A549 (cell line): ENCODE measurements around the gene MX2. TPM values are rescaled to one million over a fixed set of nuclear protein-coding genes. Genes with fewer than 3 reads are reported as not detected.

Source experiments
- ATAC-seq, 2 experiments: fragments of 200-7000 bp in 1 of 2; fragments of >200 bp in 1 of 2; cut with Nextera tagmentation in 1 of 2; cut with Tn5 transposase in 1 of 2; 3 replicates each; pipeline versions ENCODE4 v1.8.0 to v1.9.1; 2018 to 2020; ENCODE audit warnings: mild to moderate bottlenecking in 1 of 2, moderate library complexity in 1 of 2
- CTCF ChIA-PET: fragments of 300-600 bp; sonication (Branson Sonifier 250); formaldehyde crosslinking; extraction: SDS; loops from one replicate; lab custom pipeline; 2021; ENCODE audit warnings: antibody characterized with exemption, inconsistent platforms; lab: Yijun Ruan, JAX
- POLR2A ChIA-PET: fragments of 350-600 bp; formaldehyde crosslinking; extraction: SDS; loops from one replicate; lab custom pipeline; 2021; ENCODE audit warnings: antibody characterized with exemption, inconsistent platforms; lab: Yijun Ruan, JAX
- DNase-seq, 2 experiments: peaks; one replicate each; pipeline versions ENCODE4 v3.0.0 to v3.0.0-alpha.2; 2011 to 2016; ENCODE audit warnings: low read depth in 1 of 2, low spot score in 1 of 2
- FAIRE-seq: peaks from 2 replicates; lab custom pipeline; 2011; peaks lifted over from hg19 to GRCh38; lab: Jason Lieb, UNC
- H3K27ac ChIP-seq, 2 experiments: fragments of >200 bp; sonication (Bioruptor Twin); formaldehyde crosslinking; 3 replicates each; pipeline ENCODE4 v1.5.1; 2016 to 2017
- H3K4me1 ChIP-seq: fragments of >200 bp; sonication (Bioruptor Twin); formaldehyde crosslinking; 3 replicates; pipeline ENCODE4 v1.6.1; 2016
- H3K4me2 ChIP-seq: fragments of >200 bp; sonication (Bioruptor Twin); formaldehyde crosslinking; 3 replicates; pipeline ENCODE4 v1.6.1; 2016
- H3K4me3 ChIP-seq: fragments of >200 bp; sonication (Bioruptor Twin); formaldehyde crosslinking; 3 replicates; pipeline ENCODE4 v1.5.1; 2016
- H3K9me3 ChIP-seq: fragments of >200 bp; sonication (Bioruptor Twin); formaldehyde crosslinking; 3 replicates; pipeline ENCODE4 v1.6.1; 2016
- CBX2 ChIP-seq: fragments of 200-600 bp; sonication (generic); IDR thresholded peaks from 2 replicates; pipeline ENCODE4 v1.6.1; 2016; ENCODE audit warnings: low read depth, mild to moderate bottlenecking, borderline replicate concordance
- CBX8 ChIP-seq: fragments of 200-600 bp; sonication (generic); IDR thresholded peaks from 2 replicates; pipeline ENCODE4 v1.6.1; 2016
- CHD2 ChIP-seq: fragments of 150-350 bp; IDR thresholded peaks from 2 replicates; pipeline ENCODE4 v1.6.1; 2014; ENCODE audit warnings: low read length; ENCODE audit not compliant: partially characterized antibody
- CHD4 ChIP-seq: fragments of 200-600 bp; sonication (generic); IDR thresholded peaks from 2 replicates; pipeline ENCODE4 v1.6.1; 2016; ENCODE audit warnings: antibody characterized with exemption, mild to moderate bottlenecking, borderline replicate concordance
- EHF ChIP-seq: fragments of 250-450 bp; sonication (Bioruptor Pico); IDR thresholded peaks from 2 replicates; pipeline ENCODE4 v1.5.0; 2020; ENCODE audit warnings: mild to moderate bottlenecking
- EP300 ChIP-seq, 2 experiments: fragments of >200 bp; sonication (Bioruptor Twin); formaldehyde crosslinking; IDR thresholded peaks; 2 replicates in 1 of 2; 3 replicates in 1 of 2; pipeline ENCODE4 v1.6.1; 2016 to 2017
- FOSB ChIP-seq: fragments of 250-450 bp; sonication (Bioruptor Pico); IDR thresholded peaks from 2 replicates; pipeline ENCODE4 v1.5.0; 2020; ENCODE audit warnings: mild to moderate bottlenecking, moderate library complexity
- FOSL2 ChIP-seq, 2 experiments: fragments of 450-650 bp in 1 of 2; fragments of >200 bp in 1 of 2; sonication (Bioruptor Twin) in 1 of 2; formaldehyde crosslinking; IDR thresholded peaks; 2 replicates each; pipeline versions ENCODE4 v1.5.0 to v1.6.1; 2016 to 2020; ENCODE audit warnings: mild to moderate bottlenecking in 1 of 2, moderate library complexity in 1 of 2
- FOXS1 ChIP-seq: fragments of 250-450 bp; sonication (Bioruptor Pico); IDR thresholded peaks from 2 replicates; pipeline ENCODE4 v1.5.0; 2020; ENCODE audit warnings: mild to moderate bottlenecking, moderate library complexity
- HES2 ChIP-seq: fragments of >200 bp; sonication (Bioruptor Twin); formaldehyde crosslinking; IDR thresholded peaks from 2 replicates; pipeline ENCODE4 v1.6.1; 2016
- JUN ChIP-seq, 2 experiments: fragments of >200 bp; sonication (Bioruptor Twin); formaldehyde crosslinking; IDR thresholded peaks; 2 replicates in 1 of 2; 3 replicates in 1 of 2; pipeline ENCODE4 v1.6.1; 2016 to 2017
- KDM5A ChIP-seq: fragments of 200-600 bp; sonication (generic); IDR thresholded peaks from 2 replicates; pipeline ENCODE4 v1.6.1; 2016; ENCODE audit warnings: antibody characterized with exemption, mild to moderate bottlenecking
- MAFK ChIP-seq: fragments of 450-650 bp; IDR thresholded peaks from 2 replicates; pipeline ENCODE4 v1.6.1; 2014; ENCODE audit not compliant: partially characterized antibody
- MAX ChIP-seq: IDR thresholded peaks from 2 replicates; pipeline ENCODE4 v1.6.1; 2012
- NFE2L2 ChIP-seq: fragments of 150-350 bp; conservative IDR thresholded peaks from 2 replicates; pipeline ENCODE4 v1.6.1; 2014; ENCODE audit warnings: low read length
- RAD21 ChIP-seq, 2 experiments: fragments of >200 bp in 1 of 2; sonication (Bioruptor Twin) in 1 of 2; formaldehyde crosslinking in 1 of 2; IDR thresholded peaks in 1 of 2; conservative IDR thresholded peaks in 1 of 2; 2 replicates in 1 of 2; 3 replicates in 1 of 2; pipeline ENCODE4 v1.6.1; 2012 to 2018; ENCODE audit warnings: inconsistent platforms in 1 of 2
- RCOR1 ChIP-seq: fragments of 150-350 bp; IDR thresholded peaks from 2 replicates; pipeline ENCODE4 v1.6.1; 2014; ENCODE audit warnings: antibody characterized with exemption, low read length, low read depth
- REST ChIP-seq: fragments of 200-600 bp; sonication (generic); IDR thresholded peaks from 2 replicates; pipeline ENCODE4 v1.6.1; 2016; ENCODE audit warnings: antibody characterized with exemption, mild to moderate bottlenecking, moderate library complexity
- SREBF2 ChIP-seq: fragments of 450-650 bp; IDR thresholded peaks from 2 replicates; pipeline ENCODE4 v1.6.1; 2014; ENCODE audit warnings: mild to moderate bottlenecking, moderate library complexity
- TP53 ChIP-seq: fragments of 250-450 bp; sonication (Bioruptor Pico); IDR thresholded peaks from 2 replicates; pipeline ENCODE4 v1.5.0; 2021; ENCODE audit warnings: mild to moderate bottlenecking, moderate library complexity
- ZC3H11A ChIP-seq: fragments of 450-650 bp; IDR thresholded peaks from 2 replicates; pipeline ENCODE4 v1.6.1; 2014; ENCODE audit warnings: antibody characterized with exemption, mild to moderate bottlenecking
- ZFP36 ChIP-seq: fragments of 450-650 bp; IDR thresholded peaks from 2 replicates; pipeline ENCODE4 v1.6.1; 2014; ENCODE audit warnings: borderline replicate concordance; ENCODE audit not compliant: partially characterized antibody
- ZSCAN20 ChIP-seq: fragments of 250-450 bp; sonication (Bioruptor Pico); IDR thresholded peaks from 2 replicates; pipeline ENCODE4 v1.8.0; 2022; ENCODE audit warnings: mild to moderate bottlenecking, moderate library complexity
- WGBS: methylation state at CpG from one replicate; pipeline ENCODE4 v1.1.6; 2017; ENCODE audit errors: missing lambda C conversion rate; 5-methylcytosine and 5-hydroxymethylcytosine counted together
- polyA plus RNA-seq, 4 experiments: library from polyadenylated mRNA; depleted of rRNA in 3 of 4; stranded (reverse); fragments of >200 nt; fragmentation: RNase III in 1 of 4; extraction: RNeasy Plus Mini Kit Qiagen cat#74134 plus additional on column Dnase treatment in 1 of 4; gene quantifications; 2 replicates in 3 of 4; 3 replicates in 1 of 4; pipeline ENCODE4 v1.2.3, GENCODE V29; 2011 to 2017
- TF ChIP-seq, protein P1 (sequence below): fragments of 150-350 bp; IDR thresholded peaks from 2 replicates; pipeline ENCODE4 v1.6.1; 2014; ENCODE audit warnings: low read depth, mild to moderate bottlenecking, low read length

The MX2 gene
- polyA plus RNA-seq, 2 of the 4 experiments (the other 2 are of a cell fraction): not detected

DNA sequence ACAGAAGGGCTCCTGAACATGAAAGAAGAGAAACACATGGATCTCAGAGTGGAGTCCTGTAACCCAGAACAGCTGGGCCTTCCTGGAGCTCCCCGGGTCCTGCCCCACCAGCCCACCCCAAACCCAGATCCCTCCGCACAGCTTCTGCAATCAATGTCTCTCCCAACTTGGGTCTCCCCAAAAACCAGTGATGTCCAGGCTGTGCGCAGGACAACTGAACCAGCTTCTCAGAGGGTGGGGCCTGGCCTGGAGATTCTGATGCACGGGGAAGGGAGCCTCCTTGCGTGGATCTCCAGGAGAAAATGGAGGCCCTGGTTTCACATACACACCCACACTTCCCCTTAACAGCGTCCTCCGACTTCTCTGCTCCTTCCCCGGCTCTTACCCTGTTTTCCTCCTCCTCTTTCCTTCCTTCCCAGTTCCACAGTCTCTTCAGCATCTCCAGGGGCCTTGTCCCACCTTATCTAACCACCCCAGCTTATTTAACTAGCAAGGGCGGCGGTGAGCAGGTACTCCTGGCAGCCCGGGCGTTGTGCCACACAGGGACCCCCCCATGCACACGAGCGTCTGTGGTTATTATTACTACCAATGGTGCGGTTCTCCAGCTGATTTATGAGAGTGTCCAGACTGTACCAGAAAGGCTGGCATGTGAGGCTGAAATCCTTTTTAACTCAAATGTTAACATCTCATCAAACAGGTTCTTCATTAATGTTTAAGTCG lies 11.2 kb upstream of the MX2 start:
- H3K4me1 ChIP-seq: no peaks in the 10 kb centered on the region
- no peaks in the 10 kb centered on the region for H3K9me3 ChIP-seq
- ATAC-seq (no peak), DNase-seq (no peak), FAIRE-seq (no peak)
- TF ChIP-seq REST: no peak
- no peak for TF ChIP-seq CHD4
- no peak for TF ChIP-seq CBX2
- no peak for TF ChIP-seq ZFP36
- TF ChIP-seq NFE2L2: no peak
- TF ChIP-seq, protein P1, sequence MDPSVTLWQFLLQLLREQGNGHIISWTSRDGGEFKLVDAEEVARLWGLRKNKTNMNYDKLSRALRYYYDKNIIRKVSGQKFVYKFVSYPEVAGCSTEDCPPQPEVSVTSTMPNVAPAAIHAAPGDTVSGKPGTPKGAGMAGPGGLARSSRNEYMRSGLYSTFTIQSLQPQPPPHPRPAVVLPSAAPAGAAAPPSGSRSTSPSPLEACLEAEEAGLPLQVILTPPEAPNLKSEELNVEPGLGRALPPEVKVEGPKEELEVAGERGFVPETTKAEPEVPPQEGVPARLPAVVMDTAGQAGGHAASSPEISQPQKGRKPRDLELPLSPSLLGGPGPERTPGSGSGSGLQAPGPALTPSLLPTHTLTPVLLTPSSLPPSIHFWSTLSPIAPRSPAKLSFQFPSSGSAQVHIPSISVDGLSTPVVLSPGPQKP: no peak
- no peak for TF ChIP-seq KDM5A
- TF ChIP-seq FOXS1 (CRISPR knock-in tag): no peak
- no peak for TF ChIP-seq FOSB (CRISPR knock-in tag)
- TF ChIP-seq RAD21 (conservative IDR thresholded peaks at IDR 0.05 in 1 of 2, IDR thresholded peaks at IDR 0.05 in 1 of 2): no peak
- no peak for TF ChIP-seq CBX8
- no peak for TF ChIP-seq EP300 (IDR thresholded peaks at IDR 0.05)
- TF ChIP-seq MAX: no peak
- no peak for TF ChIP-seq ZC3H11A
- TF ChIP-seq MAFK: no peak
- TF ChIP-seq FOSL2 (IDR thresholded peaks at IDR 0.05): no peak
- no peak for TF ChIP-seq FOSL2 (CRISPR knock-in tag; IDR thresholded peaks at IDR 0.05)
- TF ChIP-seq RCOR1: no peak
- H3K4me3 ChIP-seq: no peak overlapping the region
- H3K4me2 ChIP-seq: no peak overlapping the region
- CTCF ChIA-PET: no interaction called here
- no peak overlapping the region for H3K27ac ChIP-seq
- POLR2A ChIA-PET: no interaction called here
- WGBS: 49% methylated on average over 15 of the region's 16 CpGs

GRCh38 chr21:41357546-41357945 lies 4.3 kb upstream of the MX2 start:
- no peak for TF ChIP-seq REST
- TF ChIP-seq CHD4: no peak
- TF ChIP-seq ZSCAN20 (CRISPR knock-in tag): no peak
- no peak for TF ChIP-seq ZFP36
- no peak for TF ChIP-seq SREBF2
- TF ChIP-seq TP53 (CRISPR knock-in tag): no peak
- TF ChIP-seq EHF: no peak
- no peak for TF ChIP-seq JUN (IDR thresholded peaks at IDR 0.05)
- TF ChIP-seq HES2: no peak
- no peak for TF ChIP-seq CHD2
- H3K4me3 ChIP-seq: no peak overlapping the region
- WGBS: 12% methylated on average over 8 of the region's 8 CpGs
- DNase-seq (no peak), ATAC-seq (no peak), FAIRE-seq (no peak)
- POLR2A ChIA-PET: no interaction called here
- no peak overlapping the region for H3K4me2 ChIP-seq
- H3K27ac ChIP-seq: no peak overlapping the region
- CTCF ChIA-PET: interaction anchor here (1.6 kb wide), 1 partner anchor 74 kb away, joined by 7 read pairs; no protein-coding TSS in a partner anchor
- H3K4me1 ChIP-seq: no peaks in the 10 kb centered on the region
- H3K9me3 ChIP-seq: no peaks in the 10 kb centered on the region
